ENCODE measurements around the gene RANBP17.

The RANBP17 gene

DNA sequence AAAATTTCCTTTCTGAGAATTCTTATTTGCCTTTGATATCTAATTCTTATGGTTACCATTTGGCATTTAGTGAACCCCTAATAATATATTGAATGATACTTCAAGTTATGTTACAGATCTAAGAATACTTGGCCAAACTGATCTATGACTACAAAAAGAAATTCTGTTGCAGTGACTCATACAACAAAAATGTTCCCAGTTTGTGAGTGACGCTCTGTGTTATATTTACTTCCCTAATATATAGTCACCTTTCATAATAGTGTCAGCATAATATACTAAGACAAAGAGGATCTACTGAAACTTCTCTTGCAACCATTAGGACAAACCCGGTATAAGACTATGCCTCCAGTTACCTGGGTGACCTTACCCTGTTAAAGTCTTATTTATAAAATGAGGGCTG is 230.4 kb downstream of the RANBP17 start:
- Histone ChIP-seq H3K9me3 (ENCODE audit: control insufficient read depth, insufficient read depth, low read length) (no peaks in the 10 kb centered on the region), H3K27ac (ENCODE audit: low read depth, low read length) (no peak overlapping the region), H3K4me3 (ENCODE audit: low read length) (no peak overlapping the region), H3K4me2 (ENCODE audit: low read length) (no peak overlapping the region), H3F3A (ENCODE audit: control insufficient read depth, insufficient read depth) (no peaks in the 10 kb centered on the region), H3K9me2 (replicated peaks; ENCODE audit: control insufficient read depth, low read length) (no peaks in the 10 kb centered on the region), H3K79me2 (ENCODE audit: control insufficient read depth, low read length) (no peaks in the 10 kb centered on the region), H3K36me3 (ENCODE audit: control insufficient read depth, low read length) (no peaks in the 10 kb centered on the region), H3K4me1 (ENCODE audit: control insufficient read depth, low read length) (no peaks in the 10 kb centered on the region), H3K27me3 (ENCODE audit: control insufficient read depth, low read length) (no peaks in the 10 kb centered on the region), H4K20me1 (ENCODE audit: control insufficient read depth, insufficient read depth, low read depth, low read length) (no peaks in the 10 kb centered on the region)
- TF ChIP-seq EZH2phosphoT487 (IDR thresholded peaks at IDR 0.05; ENCODE audit: borderline replicate concordance, low read length), result no peak

DNA sequence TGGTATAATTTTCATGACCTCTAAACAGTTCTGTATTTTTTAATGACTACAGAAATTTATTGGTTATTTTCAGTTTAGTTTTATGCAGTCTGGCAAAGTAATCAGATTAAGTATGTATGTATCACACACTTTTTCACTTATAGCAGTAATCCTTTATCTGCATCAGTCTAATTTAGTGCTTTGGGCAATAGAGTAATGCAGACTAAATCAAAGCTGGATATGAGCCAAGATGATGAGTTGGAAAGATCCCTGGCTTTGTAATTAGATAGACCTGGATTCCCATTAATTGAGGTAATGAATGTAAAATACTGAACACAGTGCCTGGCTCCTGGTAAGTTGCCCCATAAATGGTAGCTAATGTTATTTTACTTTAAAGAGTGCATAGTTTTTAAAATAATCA is 231.8 kb downstream of the RANBP17 start:
- H3K9me2 ChIP-seq (replicated peaks; ENCODE audit: control insufficient read depth, low read length), result no peaks in the 10 kb centered on the region
- no peaks in the 10 kb centered on the region for H3K36me3 ChIP-seq (ENCODE audit: control insufficient read depth, low read length)
- no peaks in the 10 kb centered on the region for H3K27me3 ChIP-seq (ENCODE audit: control insufficient read depth, low read length)
- H3K4me2 ChIP-seq (ENCODE audit: low read length), result no peak overlapping the region
- no peaks in the 10 kb centered on the region for H3K9me3 ChIP-seq (ENCODE audit: control insufficient read depth, insufficient read depth, low read length)
- H3F3A ChIP-seq (ENCODE audit: control insufficient read depth, insufficient read depth), result no peaks in the 10 kb centered on the region
- TF ChIP-seq EZH2phosphoT487 (IDR thresholded peaks at IDR 0.05; ENCODE audit: borderline replicate concordance, low read length), result no peak
- TF ChIP-seq, protein P1, sequence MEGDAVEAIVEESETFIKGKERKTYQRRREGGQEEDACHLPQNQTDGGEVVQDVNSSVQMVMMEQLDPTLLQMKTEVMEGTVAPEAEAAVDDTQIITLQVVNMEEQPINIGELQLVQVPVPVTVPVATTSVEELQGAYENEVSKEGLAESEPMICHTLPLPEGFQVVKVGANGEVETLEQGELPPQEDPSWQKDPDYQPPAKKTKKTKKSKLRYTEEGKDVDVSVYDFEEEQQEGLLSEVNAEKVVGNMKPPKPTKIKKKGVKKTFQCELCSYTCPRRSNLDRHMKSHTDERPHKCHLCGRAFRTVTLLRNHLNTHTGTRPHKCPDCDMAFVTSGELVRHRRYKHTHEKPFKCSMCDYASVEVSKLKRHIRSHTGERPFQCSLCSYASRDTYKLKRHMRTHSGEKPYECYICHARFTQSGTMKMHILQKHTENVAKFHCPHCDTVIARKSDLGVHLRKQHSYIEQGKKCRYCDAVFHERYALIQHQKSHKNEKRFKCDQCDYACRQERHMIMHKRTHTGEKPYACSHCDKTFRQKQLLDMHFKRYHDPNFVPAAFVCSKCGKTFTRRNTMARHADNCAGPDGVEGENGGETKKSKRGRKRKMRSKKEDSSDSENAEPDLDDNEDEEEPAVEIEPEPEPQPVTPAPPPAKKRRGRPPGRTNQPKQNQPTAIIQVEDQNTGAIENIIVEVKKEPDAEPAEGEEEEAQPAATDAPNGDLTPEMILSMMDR (IDR thresholded peaks at IDR 0.05; ENCODE audit: low read depth, low read length, poor library complexity, severe bottlenecking), result no peak
- no peak overlapping the region for H3K27ac ChIP-seq (ENCODE audit: low read depth, low read length)
- H3K79me2 ChIP-seq (ENCODE audit: control insufficient read depth, low read length), result no peaks in the 10 kb centered on the region
- no peaks in the 10 kb centered on the region for H3K4me1 ChIP-seq (ENCODE audit: control insufficient read depth, low read length)
- H3K4me3 ChIP-seq (ENCODE audit: low read length), result no peak overlapping the region
- no peaks in the 10 kb centered on the region for H4K20me1 ChIP-seq (ENCODE audit: control insufficient read depth, insufficient read depth, low read depth, low read length)

DNA sequence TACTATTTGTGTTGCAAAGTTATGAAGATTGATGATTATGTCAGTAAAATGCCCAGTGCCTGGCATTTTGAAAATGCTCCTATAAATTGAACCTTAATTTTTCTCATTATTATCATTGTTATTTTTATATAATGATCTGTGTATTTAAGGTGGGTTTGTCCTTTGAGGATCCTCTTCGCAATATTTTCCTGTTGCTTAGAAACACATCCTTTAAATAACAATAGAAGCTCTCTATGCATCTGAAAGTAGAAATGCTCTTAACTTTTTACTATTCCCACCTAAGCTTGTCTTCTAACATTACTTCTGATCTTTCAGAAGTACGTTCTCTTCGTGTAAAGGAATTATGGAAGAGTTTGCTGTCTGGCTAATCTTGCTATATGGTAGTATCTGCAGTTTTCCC is 232.5 kb downstream of the RANBP17 start:
- Histone ChIP-seq H3K79me2 (ENCODE audit: control insufficient read depth, low read length) (no peaks in the 10 kb centered on the region), H3K27ac (ENCODE audit: low read depth, low read length) (no peak overlapping the region), H3K4me1 (ENCODE audit: control insufficient read depth, low read length) (no peaks in the 10 kb centered on the region), H3K9me3 (ENCODE audit: control insufficient read depth, insufficient read depth, low read length) (no peaks in the 10 kb centered on the region), H3K27me3 (ENCODE audit: control insufficient read depth, low read length) (no peaks in the 10 kb centered on the region), H3K9me2 (replicated peaks; ENCODE audit: control insufficient read depth, low read length) (no peaks in the 10 kb centered on the region), H4K20me1 (ENCODE audit: control insufficient read depth, insufficient read depth, low read depth, low read length) (no peaks in the 10 kb centered on the region), H3F3A (ENCODE audit: control insufficient read depth, insufficient read depth) (no peaks in the 10 kb centered on the region), H3K4me3 (ENCODE audit: low read length) (no peak overlapping the region), H3K36me3 (ENCODE audit: control insufficient read depth, low read length) (no peaks in the 10 kb centered on the region), H3K4me2 (ENCODE audit: low read length) (no peak overlapping the region)
- TF ChIP-seq EZH2phosphoT487 (IDR thresholded peaks at IDR 0.05; ENCODE audit: borderline replicate concordance, low read length), result no peak
- TF ChIP-seq, protein P1 (IDR thresholded peaks at IDR 0.05; ENCODE audit: low read depth, low read length, poor library complexity, severe bottlenecking), result no peak

DNA sequence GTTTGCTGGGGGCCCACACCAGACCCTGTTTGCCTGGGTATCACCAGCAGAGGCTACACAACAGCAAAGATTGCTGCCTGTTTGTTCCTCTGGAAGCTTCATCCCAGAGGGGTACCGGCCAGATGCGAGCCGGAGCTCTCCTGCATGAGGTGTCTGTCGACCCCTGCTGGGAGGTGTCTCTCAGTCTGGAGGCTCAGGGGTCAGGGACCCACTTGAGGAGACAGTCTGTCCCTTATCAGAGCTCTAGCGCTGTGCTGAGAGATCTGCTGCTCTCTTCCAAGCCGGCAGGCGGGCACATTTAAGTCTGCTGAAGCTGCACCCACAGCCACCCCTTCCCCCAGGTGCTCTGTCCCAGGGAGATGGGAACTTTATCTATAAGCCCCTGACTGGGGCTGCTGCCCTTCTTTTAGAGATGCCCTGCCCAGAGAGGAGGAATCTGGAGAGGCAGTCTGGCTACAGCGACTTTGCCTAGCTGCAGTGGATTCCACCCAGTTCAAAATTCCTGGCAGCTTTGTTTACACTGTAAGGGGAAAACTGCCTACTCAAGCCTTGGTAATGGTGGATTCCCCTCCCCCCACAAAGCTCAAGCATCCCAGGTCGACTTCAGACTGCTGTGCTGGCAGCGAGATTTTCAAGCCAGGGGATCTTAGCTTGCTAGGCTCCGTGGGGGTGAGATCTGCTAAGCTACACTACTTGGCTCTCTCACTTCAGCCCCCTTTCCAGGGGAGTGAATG is 241.2 kb downstream of the RANBP17 start:
- Histone ChIP-seq H3K36me3 (ENCODE audit: control insufficient read depth, low read length) (no peaks in the 10 kb centered on the region), H3K9me3 (ENCODE audit: control insufficient read depth, insufficient read depth, low read length) (no peaks in the 10 kb centered on the region), H3K27me3 (ENCODE audit: control insufficient read depth, low read length) (no peaks in the 10 kb centered on the region), H3K27ac (ENCODE audit: low read depth, low read length) (no peak overlapping the region), H4K20me1 (ENCODE audit: control insufficient read depth, insufficient read depth, low read depth, low read length) (no peaks in the 10 kb centered on the region), H3K79me2 (ENCODE audit: control insufficient read depth, low read length) (no peaks in the 10 kb centered on the region), H3K4me2 (ENCODE audit: low read length) (no peak overlapping the region), H3K4me1 (ENCODE audit: control insufficient read depth, low read length) (no peaks in the 10 kb centered on the region), H3F3A (ENCODE audit: control insufficient read depth, insufficient read depth) (no peaks in the 10 kb centered on the region), H3K9me2 (replicated peaks; ENCODE audit: control insufficient read depth, low read length) (no peaks in the 10 kb centered on the region), H3K4me3 (ENCODE audit: low read length) (no peak overlapping the region)
- no peak for TF ChIP-seq EZH2phosphoT487 (IDR thresholded peaks at IDR 0.05; ENCODE audit: borderline replicate concordance, low read length)
- TF ChIP-seq, protein P1 (IDR thresholded peaks at IDR 0.05; ENCODE audit: low read depth, low read length, poor library complexity, severe bottlenecking), result no peak

All from DOHH2 (cell line).